GM23338 (cell line): ENCODE results near the gene TPK1. TPM values are rescaled to one million over a fixed set of nuclear protein-coding genes. Genes with fewer than 3 reads are reported as not detected.

Experiments
- ATAC-seq: fragments of 200-7000 bp; cut with Tn5 transposase; 3 replicates; pipeline ENCODE4 v1.9.1; 2020
- DNase-seq: peaks from one replicate; pipeline ENCODE4 v3.0.0-alpha.2; 2015; ENCODE audit warnings: low spot score
- H2AFZ ChIP-seq: fragments of 200-600 bp; sonication (generic); 2 replicates; pipeline ENCODE4 v1.8.0; 2016; ENCODE audit warnings: antibody characterized with exemption, mild to moderate bottlenecking, moderate library complexity
- H3F3A ChIP-seq: fragments of 200-600 bp; sonication (generic); replicated peaks from 2 replicates; pipeline ENCODE4 v1.8.0; 2017; ENCODE audit warnings: antibody characterized with exemption, mixed run types, low read depth
- H3K27ac ChIP-seq: fragments of 200-600 bp; sonication (generic); 2 replicates; pipeline ENCODE4 v1.6.1; 2016; ENCODE audit warnings: low read depth
- H3K27me3 ChIP-seq: fragments of 200-600 bp; sonication (generic); 2 replicates; pipeline ENCODE4 v1.8.0; 2016; ENCODE audit warnings: mild to moderate bottlenecking, mixed run types, moderate library complexity; ENCODE audit not compliant: insufficient read depth
- H3K36me3 ChIP-seq: fragments of 200-600 bp; sonication (generic); 2 replicates; pipeline ENCODE4 v1.8.0; 2016; ENCODE audit warnings: mild to moderate bottlenecking; ENCODE audit not compliant: insufficient read depth
- H3K4me1 ChIP-seq: fragments of 200-600 bp; sonication (generic); 2 replicates; pipeline ENCODE4 v1.8.0; 2016; ENCODE audit warnings: mild to moderate bottlenecking, moderate library complexity; ENCODE audit not compliant: insufficient read depth
- H3K4me2 ChIP-seq: fragments of 200-600 bp; sonication (generic); 2 replicates; pipeline ENCODE4 v1.7.1; 2017; ENCODE audit warnings: mixed run types
- H3K4me3 ChIP-seq: fragments of 200-600 bp; sonication (generic); 2 replicates; pipeline ENCODE4 v1.6.1; 2016; ENCODE audit warnings: mixed run types
- H3K79me2 ChIP-seq: fragments of 200-600 bp; sonication (generic); replicated peaks from 2 replicates; pipeline ENCODE4 v1.8.0; 2017; ENCODE audit warnings: mild to moderate bottlenecking; ENCODE audit not compliant: insufficient read depth
- H3K9me2 ChIP-seq: fragments of 200-600 bp; sonication (generic); 2 replicates; pipeline ENCODE4 v1.8.0; 2017; ENCODE audit not compliant: insufficient read depth
- H4K20me1 ChIP-seq: fragments of 200-600 bp; sonication (generic); replicated peaks from 2 replicates; pipeline ENCODE4 v1.8.0; 2017; ENCODE audit warnings: mild to moderate bottlenecking; ENCODE audit not compliant: insufficient read depth
- H3K27ac Mint-ChIP-seq: 2 replicates; pipeline ENCODE4 v1.8.0; 2020; ENCODE audit warnings: inconsistent platforms, mild to moderate bottlenecking, moderate library complexity, mixed read lengths
- H3K27me3 Mint-ChIP-seq: 3 replicates; pipeline ENCODE4 v1.8.0; 2022; ENCODE audit warnings: low read depth, mild to moderate bottlenecking, moderate library complexity, mixed read lengths, inconsistent platforms; ENCODE audit not compliant: insufficient read depth, poor library complexity
- H3K36me3 Mint-ChIP-seq: 3 replicates; pipeline ENCODE4 v1.8.0; 2021; ENCODE audit warnings: low read depth, mild to moderate bottlenecking, inconsistent platforms, moderate library complexity, mixed read lengths
- H3K4me1 Mint-ChIP-seq: 3 replicates; pipeline ENCODE4 v1.8.0; 2020; ENCODE audit warnings: mild to moderate bottlenecking, inconsistent platforms, mixed read lengths
- H3K4me3 Mint-ChIP-seq: 3 replicates; pipeline ENCODE4 v1.8.0; 2021; ENCODE audit warnings: moderate library complexity, mild to moderate bottlenecking, inconsistent platforms, mixed read lengths
- H3K9me3 Mint-ChIP-seq: 3 replicates; pipeline ENCODE4 v1.8.0; 2020; ENCODE audit warnings: moderate library complexity, mild to moderate bottlenecking, inconsistent platforms, mixed read lengths
- CREB1 ChIP-seq: fragments of 250-450 bp; sonication (Bioruptor Pico); IDR thresholded peaks from 2 replicates; pipeline ENCODE4 v1.5.0; 2020; ENCODE audit warnings: low read depth, mild to moderate bottlenecking, moderate library complexity
- EZH2 ChIP-seq: fragments of 200-600 bp; sonication (generic); IDR thresholded peaks from one replicate; pipeline ENCODE4 v1.8.0; 2017; ENCODE audit warnings: antibody characterized with exemption, mild to moderate bottlenecking, low read depth; ENCODE audit not compliant: unreplicated experiment
- JUNB ChIP-seq: IDR thresholded peaks from one replicate; pipeline ENCODE4 v1.6.1; 2016; ENCODE audit warnings: antibody characterized with exemption; ENCODE audit not compliant: unreplicated experiment
- NANOG ChIP-seq: IDR thresholded peaks from 2 replicates; pipeline ENCODE4 v1.6.1; 2016; ENCODE audit warnings: antibody characterized with exemption, borderline replicate concordance
- POLR2AphosphoS5 ChIP-seq: IDR thresholded peaks from 2 replicates; pipeline ENCODE4 v1.6.1; 2016; ENCODE audit warnings: antibody characterized with exemption, low read depth
- ZNF114 ChIP-seq: fragments of 250-450 bp; sonication (Bioruptor Pico); IDR thresholded peaks from 2 replicates; pipeline ENCODE4 v1.5.0; 2020; ENCODE audit warnings: mild to moderate bottlenecking, moderate library complexity
- ZNF331 ChIP-seq: fragments of 250-450 bp; sonication (Bioruptor Pico); IDR thresholded peaks from 2 replicates; pipeline ENCODE4 v1.5.0; 2020; ENCODE audit warnings: low read depth, mild to moderate bottlenecking, moderate library complexity
- polyA plus RNA-seq: library from polyadenylated mRNA; unstranded; fragments of >200 nt; fragmentation: Nextera tagmentation; extraction: Ambion mirVana; gene quantifications from 2 replicates; pipeline ENCODE4 v1.2.1, GENCODE V29; 2016
- total RNA-seq: library from RNA; depleted of rRNA; stranded (reverse); fragments of >200 nt; shearing (Covaris generic); gene quantifications from 2 replicates; pipeline ENCODE4 v1.2.3, GENCODE V29; 2014
- TF ChIP-seq, protein P1 (sequence below): fragments of 250-450 bp; sonication (Bioruptor Pico); IDR thresholded peaks from 2 replicates; pipeline ENCODE4 v1.5.0; 2020; ENCODE audit warnings: mild to moderate bottlenecking, moderate library complexity
- TF ChIP-seq, protein P2 (sequence below), 2 experiments: fragments of 200-600 bp in 1 of 2; sonication (generic) in 1 of 2; conservative IDR thresholded peaks; 2 replicates each; pipeline versions ENCODE4 v1.5.1 to v1.6.1; 2016 to 2017; ENCODE audit warnings: antibody characterized with exemption in 2 of 2, low read depth in 2 of 2, mild to moderate bottlenecking in 2 of 2, moderate library complexity in 1 of 2
- TF ChIP-seq, protein P3 (sequence below): IDR thresholded peaks from 2 replicates; pipeline ENCODE4 v1.6.1; 2016; ENCODE audit warnings: antibody characterized with exemption

Gene TPK1
- total and polyA plus RNA-seq, 2 experiments from 2014 or later, result 2.6 to 2.9 TPM

DNA sequence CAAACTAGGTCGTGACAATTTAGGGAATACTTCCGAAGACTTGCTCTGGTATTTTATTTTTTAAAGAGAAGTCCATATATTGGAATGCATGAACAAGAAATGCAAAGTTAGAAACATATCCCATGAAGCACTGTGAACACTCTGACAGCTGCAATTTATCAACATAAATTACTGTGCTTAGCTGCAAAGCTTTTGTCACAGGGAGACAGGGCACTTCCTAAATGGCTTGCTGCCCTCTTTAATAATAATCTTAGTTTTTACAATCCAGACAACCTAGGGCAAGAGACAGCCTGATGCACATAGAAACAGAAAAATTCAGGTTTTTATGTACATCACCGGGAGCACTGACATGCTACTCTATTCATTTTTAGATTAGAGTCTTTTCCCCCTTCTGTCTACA is 354.0 kb downstream of the TPK1 start:
- no peak overlapping the region for H3K4me3 ChIP-seq
- TF ChIP-seq POLR2AphosphoS5 (no peak), NANOG (no peak), ZNF114 (no peak), ZNF331 (CRISPR knock-in tag) (no peak), EZH2 (no peak)
- Mint-ChIP-seq H3K27ac (no peak overlapping the region), H3K4me1 (peaks cover 17% of the 10 kb centered on the region; the same call in 2 of the 3 replicates), H3K27me3 (peaks cover 2% of the 10 kb centered on the region), H3K36me3 (no peaks in the 10 kb centered on the region), H3K4me3 (no peak overlapping the region), H3K9me3 (no peaks in the 10 kb centered on the region)
- H4K20me1 ChIP-seq, result no peaks in the 10 kb centered on the region
- H3K27me3 ChIP-seq, result no peaks in the 10 kb centered on the region
- ATAC-seq, result no peak
- no peaks in the 10 kb centered on the region for H3K36me3 ChIP-seq
- peaks cover 6% of the 10 kb centered on the region; the same call in 1 of the 2 replicates for H3K4me1 ChIP-seq
- no peak overlapping the region for H2AFZ ChIP-seq
- no peaks in the 10 kb centered on the region for H3F3A ChIP-seq
- H3K27ac ChIP-seq, result no peak overlapping the region
- H3K79me2 ChIP-seq, result no peaks in the 10 kb centered on the region
- H3K4me2 ChIP-seq, result no peak overlapping the region
- DNase-seq, result no peak
- H3K9me2 ChIP-seq, result no peaks in the 10 kb centered on the region

DNA sequence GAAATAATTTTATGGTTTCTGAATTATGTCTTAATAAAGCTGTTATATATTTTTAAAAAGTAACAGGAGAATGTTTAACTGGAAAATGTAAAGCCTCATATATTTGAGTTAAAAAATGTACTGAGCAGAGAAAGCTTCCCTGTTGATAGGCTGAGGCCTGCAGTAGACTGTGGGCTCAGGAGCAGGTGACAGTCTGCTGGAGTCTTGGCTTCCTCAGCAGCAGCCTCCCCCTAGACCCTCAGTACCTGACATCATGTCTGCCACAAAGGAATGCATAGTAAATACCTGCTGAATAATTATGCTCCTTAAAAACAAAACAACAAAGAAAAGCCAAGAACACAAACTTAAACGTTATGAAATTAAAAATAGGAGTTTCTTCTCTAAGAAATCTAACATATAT is 358.5 kb downstream of the TPK1 start:
- Histone ChIP-seq H3K27me3 (no peaks in the 10 kb centered on the region), H3K79me2 (no peaks in the 10 kb centered on the region), H3K27ac (no peak overlapping the region), H3F3A (no peaks in the 10 kb centered on the region), H3K4me2 (no peak overlapping the region), H4K20me1 (no peaks in the 10 kb centered on the region), H2AFZ (no peak overlapping the region), H3K4me1 (peaks cover 16% of the 10 kb centered on the region), H3K9me2 (no peaks in the 10 kb centered on the region), H3K4me3 (no peak overlapping the region), H3K36me3 (no peaks in the 10 kb centered on the region)
- H3K4me3 Mint-ChIP-seq, result no peak overlapping the region
- no peaks in the 10 kb centered on the region for H3K36me3 Mint-ChIP-seq
- DNase-seq, result peak; percentile 30
- peak; percentile 78 for ATAC-seq
- peaks cover 28% of the 10 kb centered on the region for H3K4me1 Mint-ChIP-seq
- H3K27ac Mint-ChIP-seq, result no peak overlapping the region; the same call in 1 of the 2 replicates
- H3K27me3 Mint-ChIP-seq, result no peaks in the 10 kb centered on the region
- H3K9me3 Mint-ChIP-seq, result no peaks in the 10 kb centered on the region
- TF ChIP-seq, protein P1, sequence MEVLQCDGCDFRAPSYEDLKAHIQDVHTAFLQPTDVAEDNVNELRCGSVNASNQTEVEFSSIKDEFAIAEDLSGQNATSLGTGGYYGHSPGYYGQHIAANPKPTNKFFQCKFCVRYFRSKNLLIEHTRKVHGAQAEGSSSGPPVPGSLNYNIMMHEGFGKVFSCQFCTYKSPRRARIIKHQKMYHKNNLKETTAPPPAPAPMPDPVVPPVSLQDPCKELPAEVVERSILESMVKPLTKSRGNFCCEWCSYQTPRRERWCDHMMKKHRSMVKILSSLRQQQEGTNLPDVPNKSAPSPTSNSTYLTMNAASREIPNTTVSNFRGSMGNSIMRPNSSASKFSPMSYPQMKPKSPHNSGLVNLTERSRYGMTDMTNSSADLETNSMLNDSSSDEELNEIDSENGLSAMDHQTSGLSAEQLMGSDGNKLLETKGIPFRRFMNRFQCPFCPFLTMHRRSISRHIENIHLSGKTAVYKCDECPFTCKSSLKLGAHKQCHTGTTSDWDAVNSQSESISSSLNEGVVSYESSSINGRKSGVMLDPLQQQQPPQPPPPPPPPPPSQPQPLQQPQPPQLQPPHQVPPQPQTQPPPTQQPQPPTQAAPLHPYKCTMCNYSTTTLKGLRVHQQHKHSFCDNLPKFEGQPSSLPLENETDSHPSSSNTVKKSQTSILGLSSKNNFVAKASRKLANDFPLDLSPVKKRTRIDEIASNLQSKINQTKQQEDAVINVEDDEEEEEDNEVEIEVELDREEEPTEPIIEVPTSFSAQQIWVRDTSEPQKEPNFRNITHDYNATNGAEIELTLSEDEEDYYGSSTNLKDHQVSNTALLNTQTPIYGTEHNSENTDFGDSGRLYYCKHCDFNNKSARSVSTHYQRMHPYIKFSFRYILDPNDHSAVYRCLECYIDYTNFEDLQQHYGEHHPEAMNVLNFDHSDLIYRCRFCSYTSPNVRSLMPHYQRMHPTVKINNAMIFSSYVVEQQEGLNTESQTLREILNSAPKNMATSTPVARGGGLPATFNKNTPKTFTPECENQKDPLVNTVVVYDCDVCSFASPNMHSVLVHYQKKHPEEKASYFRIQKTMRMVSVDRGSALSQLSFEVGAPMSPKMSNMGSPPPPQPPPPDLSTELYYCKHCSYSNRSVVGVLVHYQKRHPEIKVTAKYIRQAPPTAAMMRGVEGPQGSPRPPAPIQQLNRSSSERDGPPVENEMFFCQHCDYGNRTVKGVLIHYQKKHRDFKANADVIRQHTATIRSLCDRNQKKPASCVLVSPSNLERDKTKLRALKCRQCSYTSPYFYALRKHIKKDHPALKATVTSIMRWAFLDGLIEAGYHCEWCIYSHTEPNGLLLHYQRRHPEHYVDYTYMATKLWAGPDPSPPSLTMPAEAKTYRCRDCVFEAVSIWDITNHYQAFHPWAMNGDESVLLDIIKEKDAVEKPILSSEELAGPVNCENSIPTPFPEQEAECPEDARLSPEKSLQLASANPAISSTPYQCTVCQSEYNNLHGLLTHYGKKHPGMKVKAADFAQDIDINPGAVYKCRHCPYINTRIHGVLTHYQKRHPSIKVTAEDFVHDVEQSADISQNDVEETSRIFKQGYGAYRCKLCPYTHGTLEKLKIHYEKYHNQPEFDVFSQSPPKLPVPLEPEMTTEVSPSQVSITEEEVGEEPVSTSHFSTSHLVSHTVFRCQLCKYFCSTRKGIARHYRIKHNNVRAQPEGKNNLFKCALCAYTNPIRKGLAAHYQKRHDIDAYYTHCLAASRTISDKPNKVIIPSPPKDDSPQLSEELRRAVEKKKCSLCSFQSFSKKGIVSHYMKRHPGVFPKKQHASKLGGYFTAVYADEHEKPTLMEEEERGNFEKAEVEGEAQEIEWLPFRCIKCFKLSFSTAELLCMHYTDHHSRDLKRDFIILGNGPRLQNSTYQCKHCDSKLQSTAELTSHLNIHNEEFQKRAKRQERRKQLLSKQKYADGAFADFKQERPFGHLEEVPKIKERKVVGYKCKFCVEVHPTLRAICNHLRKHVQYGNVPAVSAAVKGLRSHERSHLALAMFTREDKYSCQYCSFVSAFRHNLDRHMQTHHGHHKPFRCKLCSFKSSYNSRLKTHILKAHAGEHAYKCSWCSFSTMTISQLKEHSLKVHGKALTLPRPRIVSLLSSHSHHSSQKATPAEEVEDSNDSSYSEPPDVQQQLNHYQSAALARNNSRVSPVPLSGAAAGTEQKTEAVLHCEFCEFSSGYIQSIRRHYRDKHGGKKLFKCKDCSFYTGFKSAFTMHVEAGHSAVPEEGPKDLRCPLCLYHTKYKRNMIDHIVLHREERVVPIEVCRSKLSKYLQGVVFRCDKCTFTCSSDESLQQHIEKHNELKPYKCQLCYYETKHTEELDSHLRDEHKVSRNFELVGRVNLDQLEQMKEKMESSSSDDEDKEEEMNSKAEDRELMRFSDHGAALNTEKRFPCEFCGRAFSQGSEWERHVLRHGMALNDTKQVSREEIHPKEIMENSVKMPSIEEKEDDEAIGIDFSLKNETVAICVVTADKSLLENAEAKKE (CRISPR knock-in tag), result no peak
- TF ChIP-seq ZNF114, result no peak
- TF ChIP-seq, protein P2, sequence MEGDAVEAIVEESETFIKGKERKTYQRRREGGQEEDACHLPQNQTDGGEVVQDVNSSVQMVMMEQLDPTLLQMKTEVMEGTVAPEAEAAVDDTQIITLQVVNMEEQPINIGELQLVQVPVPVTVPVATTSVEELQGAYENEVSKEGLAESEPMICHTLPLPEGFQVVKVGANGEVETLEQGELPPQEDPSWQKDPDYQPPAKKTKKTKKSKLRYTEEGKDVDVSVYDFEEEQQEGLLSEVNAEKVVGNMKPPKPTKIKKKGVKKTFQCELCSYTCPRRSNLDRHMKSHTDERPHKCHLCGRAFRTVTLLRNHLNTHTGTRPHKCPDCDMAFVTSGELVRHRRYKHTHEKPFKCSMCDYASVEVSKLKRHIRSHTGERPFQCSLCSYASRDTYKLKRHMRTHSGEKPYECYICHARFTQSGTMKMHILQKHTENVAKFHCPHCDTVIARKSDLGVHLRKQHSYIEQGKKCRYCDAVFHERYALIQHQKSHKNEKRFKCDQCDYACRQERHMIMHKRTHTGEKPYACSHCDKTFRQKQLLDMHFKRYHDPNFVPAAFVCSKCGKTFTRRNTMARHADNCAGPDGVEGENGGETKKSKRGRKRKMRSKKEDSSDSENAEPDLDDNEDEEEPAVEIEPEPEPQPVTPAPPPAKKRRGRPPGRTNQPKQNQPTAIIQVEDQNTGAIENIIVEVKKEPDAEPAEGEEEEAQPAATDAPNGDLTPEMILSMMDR (conservative IDR thresholded peaks at IDR 0.05; ENCODE audit: low read depth in 2 of 2), result no peak
- TF ChIP-seq, protein P3, sequence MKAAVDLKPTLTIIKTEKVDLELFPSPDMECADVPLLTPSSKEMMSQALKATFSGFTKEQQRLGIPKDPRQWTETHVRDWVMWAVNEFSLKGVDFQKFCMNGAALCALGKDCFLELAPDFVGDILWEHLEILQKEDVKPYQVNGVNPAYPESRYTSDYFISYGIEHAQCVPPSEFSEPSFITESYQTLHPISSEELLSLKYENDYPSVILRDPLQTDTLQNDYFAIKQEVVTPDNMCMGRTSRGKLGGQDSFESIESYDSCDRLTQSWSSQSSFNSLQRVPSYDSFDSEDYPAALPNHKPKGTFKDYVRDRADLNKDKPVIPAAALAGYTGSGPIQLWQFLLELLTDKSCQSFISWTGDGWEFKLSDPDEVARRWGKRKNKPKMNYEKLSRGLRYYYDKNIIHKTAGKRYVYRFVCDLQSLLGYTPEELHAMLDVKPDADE, result no peak
- TF ChIP-seq CREB1 (CRISPR knock-in tag), result no peak
- no peak for TF ChIP-seq JUNB
